GM21381 (cell line): ENCODE data around the gene PRAMEF12.
"Not testable (repeated sequence)": the region's sequence is repeated elsewhere in the genome, so short reads cannot be mapped to it uniquely, and the experiment has no call there.

ENCODE experiments used
- ATAC-seq: cut with Tn5 transposase; IDR thresholded peaks from one replicate; pipeline ENCODE4 v1.9.1; 2021; ENCODE audit warnings: mild to moderate bottlenecking, moderate library complexity; ENCODE audit not compliant: unreplicated experiment

Gene PRAMEF12

GRCh38 chr1:12773438-12773837, at the start of gene PRAMEF12:
PRAMEF12 (plus strand) TSS chr1:12773738; CDS start chr1:12774868, 1,130 bp downstream.
- no peak for ATAC-seq

- ATAC-seq: no peak
These were observed 45.1 kb upstream of the PRAMEF12 start for GRCh38 chr1:12728391-12728790.

- ATAC-seq: no peak
These were observed 43.4 kb upstream of the PRAMEF12 start for GRCh38 chr1:12730156-12730555.

- not testable (repeated sequence) for ATAC-seq
These were observed 42.5 kb upstream of the PRAMEF12 start for GRCh38 chr1:12731084-12731483.

GRCh38 chr1:12734651-12735050, 38.9 kb upstream of the PRAMEF12 start:
- ATAC-seq: no peak

- no peak for ATAC-seq
These were observed 34.6 kb upstream of the PRAMEF12 start for GRCh38 chr1:12738934-12739333.

- no peak for ATAC-seq
These were observed 33.9 kb upstream of the PRAMEF12 start for GRCh38 chr1:12739613-12740012.

- ATAC-seq: no peak
These were observed 31.6 kb upstream of the PRAMEF12 start for GRCh38 chr1:12741946-12742345.

GRCh38 chr1:12745126-12745991, 28.2 kb upstream of the PRAMEF12 start:
- no peak for ATAC-seq

- ATAC-seq: no peak
These were observed 27.6 kb upstream of the PRAMEF12 start, which contains the start of gene CFAP107 for GRCh38 chr1:12745992-12746323. CFAP107 (plus strand) TSS chr1:12746200; CDS start chr1:12746431, 231 bp downstream.

GRCh38 chr1:12748778-12749355, 24.7 kb upstream of the PRAMEF12 start:
- ATAC-seq: no peak

- ATAC-seq: no peak
These were observed 18.8 kb upstream of the PRAMEF12 start for GRCh38 chr1:12754738-12755137.

GRCh38 chr1:12756273-12756672, 17.3 kb upstream of the PRAMEF12 start:
- ATAC-seq: no peak

- no peak for ATAC-seq
These were observed 16.6 kb upstream of the PRAMEF12 start for GRCh38 chr1:12756768-12757413.

GRCh38 chr1:12757836-12758235, 15.7 kb upstream of the PRAMEF12 start:
- ATAC-seq: no peak

GRCh38 chr1:12760256-12760795, 13.2 kb upstream of the PRAMEF12 start:
- ATAC-seq: no peak

GRCh38 chr1:12761781-12762180, 11.8 kb upstream of the PRAMEF12 start:
- ATAC-seq: no peak

- no peak for ATAC-seq
These were observed 10.8 kb upstream of the PRAMEF12 start for GRCh38 chr1:12762766-12763165.

- ATAC-seq: no peak
These were observed 10.1 kb upstream of the PRAMEF12 start for GRCh38 chr1:12763479-12763878.

- no peak for ATAC-seq
These were observed 9.5 kb upstream of the PRAMEF12 start for GRCh38 chr1:12764016-12764415.

- ATAC-seq: no peak
These were observed 4.5 kb upstream of the PRAMEF12 start for GRCh38 chr1:12769031-12769430.
